Ishikawa (cell line): ENCODE results near the gene SLC51B.

Experiments
- CEBPB ChIP-seq: IDR thresholded peaks from 2 replicates; pipeline ENCODE4 v1.6.1; 2012
- CREB1 ChIP-seq: IDR thresholded peaks from 2 replicates; pipeline ENCODE4 v1.6.1; 2012; ENCODE audit warnings: low read depth
- EGR1 ChIP-seq: IDR thresholded peaks from 2 replicates; pipeline ENCODE4 v1.6.1; 2012
- EP300 ChIP-seq: IDR thresholded peaks from 2 replicates; pipeline ENCODE4 v1.6.1; 2012; ENCODE audit warnings: borderline replicate concordance
- FOXM1 ChIP-seq: IDR thresholded peaks from 2 replicates; pipeline ENCODE4 v1.6.1; 2012; ENCODE audit warnings: low read depth, borderline replicate concordance
- MAX ChIP-seq: IDR thresholded peaks from 2 replicates; pipeline ENCODE4 v1.6.1; 2012
- NFIC ChIP-seq: IDR thresholded peaks from 2 replicates; pipeline ENCODE4 v1.6.1; 2012
- RAD21 ChIP-seq: IDR thresholded peaks from 2 replicates; pipeline ENCODE4 v1.6.1; 2012; ENCODE audit warnings: low read depth
- REST ChIP-seq: IDR thresholded peaks from 2 replicates; pipeline ENCODE4 v1.6.1; 2012; ENCODE audit warnings: low read depth, mild to moderate bottlenecking
- TAF1 ChIP-seq: IDR thresholded peaks from 2 replicates; pipeline ENCODE4 v1.6.1; 2012; ENCODE audit warnings: low read depth, mild to moderate bottlenecking
- TCF12 ChIP-seq: IDR thresholded peaks from 2 replicates; pipeline ENCODE4 v1.6.1; 2012; ENCODE audit warnings: low read depth
- TEAD4 ChIP-seq: IDR thresholded peaks from 2 replicates; pipeline ENCODE4 v1.6.1; 2012
- USF1 ChIP-seq: IDR thresholded peaks from 2 replicates; pipeline ENCODE4 v1.6.1; 2012
- YY1 ChIP-seq: IDR thresholded peaks from 2 replicates; pipeline ENCODE4 v1.6.1; 2012; ENCODE audit warnings: low read depth
- ZBTB7A ChIP-seq: IDR thresholded peaks from 2 replicates; pipeline ENCODE4 v1.6.1; 2012; ENCODE audit warnings: low read depth

The SLC51B gene

GRCh38 chr15:65056106-65056505, 10.9 kb downstream of the SLC51B start:
- TF ChIP-seq CEBPB (no peak), YY1 (no peak), USF1 (no peak), TCF12 (no peak), MAX (no peak), TAF1 (no peak), EP300 (no peak), NFIC (no peak), REST (no peak), RAD21 (no peak), CREB1 (no peak), EGR1 (no peak), TEAD4 (no peak)

- peak; percentile 36; the same call in 1 of the 2 replicates for TF ChIP-seq ZBTB7A
- peak; percentile 37; the same call in 1 of the 2 replicates for TF ChIP-seq USF1
- TF ChIP-seq YY1, result no peak
- TF ChIP-seq TAF1, result no peak
- peak; percentile 35; the same call in 1 of the 2 replicates for TF ChIP-seq MAX
Observed at GRCh38 chr15:65056868-65057548, 11.8 kb downstream of the SLC51B start.

- TF ChIP-seq USF1, result peak; percentile 66
- no peak for TF ChIP-seq CREB1
- 0 out of 2 replicates have a peak, but pooled peaks have one; percentile 2 for TF ChIP-seq ZBTB7A
Observed at GRCh38 chr15:65057549-65057940, 12.4 kb downstream of the SLC51B start.

GRCh38 chr15:65058394-65059368, 13.5 kb downstream of the SLC51B start:
- TF ChIP-seq TCF12 (no peak), TAF1 (no peak), RAD21 (no peak), EP300 (no peak), FOXM1 (no peak), MAX (no peak), USF1 (no peak), CREB1 (no peak), EGR1 (no peak), NFIC (no peak), TEAD4 (no peak), ZBTB7A (no peak), CEBPB (no peak), YY1 (no peak), REST (no peak)

GRCh38 chr15:65059369-65059750, 14.2 kb downstream of the SLC51B start:
- TF ChIP-seq RAD21, result no peak
- no peak for TF ChIP-seq EP300
- no peak for TF ChIP-seq USF1
- TF ChIP-seq EGR1, result no peak
- no peak for TF ChIP-seq TAF1
- no peak for TF ChIP-seq YY1
- no peak for TF ChIP-seq CREB1
- no peak for TF ChIP-seq ZBTB7A
- no peak for TF ChIP-seq FOXM1
- no peak for TF ChIP-seq TCF12
- TF ChIP-seq NFIC, result no peak
